Liver (tissue), 9 donors: ENCODE results near the gene BRSK2. TPM values are rescaled to one million over a fixed set of nuclear protein-coding genes. Genes with fewer than 3 reads are reported as not detected.

Experiments used
- DNase-seq: peaks from one replicate; pipeline ENCODE4 v3.0.0-alpha.2; 2017; ENCODE audit warnings: low spot score
- H3K27ac ChIP-seq, 2 donors: one replicate each; pipeline ENCODE4 v1.7.0; 2013; ENCODE audit warnings: inconsistent platforms in 2 of 2, low read length in 2 of 2, control low read depth in 1 of 2, low read depth in 1 of 2, mild to moderate bottlenecking in 1 of 2
- H3K27me3 ChIP-seq, 4 donors: one replicate each; pipeline versions ENCODE4 v1.6.1 to v1.7.0; 2013; ENCODE audit warnings: low read length in 3 of 4, inconsistent platforms in 1 of 4, mild to moderate bottlenecking in 1 of 4, moderate library complexity in 1 of 4; ENCODE audit not compliant: control insufficient read depth in 4 of 4, insufficient read depth in 4 of 4
- H3K36me3 ChIP-seq, 4 donors: one replicate each; pipeline versions ENCODE4 v1.6.1 to v1.7.0; 2013; ENCODE audit warnings: low read length in 3 of 4, mild to moderate bottlenecking in 3 of 4, low read depth in 1 of 4, moderate library complexity in 1 of 4; ENCODE audit not compliant: control insufficient read depth in 4 of 4, insufficient read depth in 3 of 4
- H3K4me1 ChIP-seq, 4 donors: one replicate each; pipeline versions ENCODE4 v1.6.1 to v1.7.0; 2013; ENCODE audit warnings: low read length in 3 of 4, mild to moderate bottlenecking in 3 of 4, moderate library complexity in 1 of 4; ENCODE audit not compliant: control insufficient read depth in 4 of 4, insufficient read depth in 4 of 4
- H3K4me3 ChIP-seq, 3 donors: one replicate each; pipeline versions ENCODE4 v1.6.1 to v1.7.0; 2013; ENCODE audit warnings: low read length in 3 of 3, control low read depth in 1 of 3, low read depth in 1 of 3, mild to moderate bottlenecking in 1 of 3
- H3K9ac ChIP-seq, 2 donors: one replicate each; pipeline ENCODE4 v1.7.0; 2013; ENCODE audit warnings: low read length in 2 of 2, mild to moderate bottlenecking in 2 of 2, moderate library complexity in 2 of 2, control low read depth in 1 of 2, low read depth in 1 of 2
- H3K9me3 ChIP-seq, 4 donors: one replicate each; pipeline versions ENCODE4 v1.6.1 to v1.7.0; 2013; ENCODE audit warnings: low read length in 3 of 4; ENCODE audit not compliant: control insufficient read depth in 4 of 4
- EGR1 ChIP-seq, 2 donors: IDR thresholded peaks; 2 replicates each; pipeline ENCODE4 v1.6.1; 2016 to 2018; ENCODE audit warnings: antibody characterized with exemption in 2 of 2, low read depth in 2 of 2
- FOXA1 ChIP-seq: IDR thresholded peaks from 2 replicates; pipeline ENCODE4 v1.6.1; 2016; ENCODE audit warnings: antibody characterized with exemption
- FOXA2 ChIP-seq: IDR thresholded peaks from 2 replicates; pipeline ENCODE4 v1.6.1; 2016; ENCODE audit warnings: antibody characterized with exemption
- GABPA ChIP-seq, 2 donors: IDR thresholded peaks in 1 of 2; conservative IDR thresholded peaks in 1 of 2; 2 replicates each; pipeline ENCODE4 v1.6.1; 2016; ENCODE audit warnings: antibody characterized with exemption in 2 of 2, mild to moderate bottlenecking in 1 of 2, moderate library complexity in 1 of 2
- HNF4A ChIP-seq, 2 donors: conservative IDR thresholded peaks; 2 replicates each; pipeline ENCODE4 v1.6.1; 2016; ENCODE audit warnings: antibody characterized with exemption in 2 of 2, mild to moderate bottlenecking in 2 of 2
- JUND ChIP-seq, 2 donors: IDR thresholded peaks; 2 replicates each; pipeline ENCODE4 v1.6.1; 2016; ENCODE audit warnings: antibody characterized with exemption in 2 of 2
- NR2F2 ChIP-seq: IDR thresholded peaks from 2 replicates; pipeline ENCODE4 v1.6.1; 2016; ENCODE audit warnings: antibody characterized with exemption
- RAD21 ChIP-seq, 2 donors: IDR thresholded peaks; 2 replicates each; pipeline ENCODE4 v1.6.1; 2016; ENCODE audit warnings: antibody characterized with exemption in 2 of 2, mild to moderate bottlenecking in 2 of 2
- RXRA ChIP-seq, 2 donors: IDR thresholded peaks; 2 replicates each; pipeline ENCODE4 v1.6.1; 2017 to 2018; ENCODE audit warnings: antibody characterized with exemption in 2 of 2, mild to moderate bottlenecking in 1 of 2
- SP1 ChIP-seq: IDR thresholded peaks from 2 replicates; pipeline ENCODE4 v1.6.1; 2018; ENCODE audit warnings: antibody characterized with exemption, mild to moderate bottlenecking
- TAF1 ChIP-seq: conservative IDR thresholded peaks from 2 replicates; pipeline ENCODE4 v1.6.1; 2016; ENCODE audit warnings: antibody characterized with exemption, mild to moderate bottlenecking
- YY1 ChIP-seq: IDR thresholded peaks from 2 replicates; pipeline ENCODE4 v1.6.1; 2016; ENCODE audit warnings: antibody characterized with exemption, mild to moderate bottlenecking
- WGBS: extraction: QIAGEN DNeasy Blood & Tissue Kit; methylation state at CpG from one replicate; pipeline ENCODE4 v1.1.7; 2013; 5-methylcytosine and 5-hydroxymethylcytosine counted together
- polyA plus RNA-seq, 2 donors: library from polyadenylated mRNA; stranded (reverse) in 1 of 2; unstranded in 1 of 2; fragments of 200-250 nt in 1 of 2; fragments of >200 nt in 1 of 2; fragmentation: Nextera tagmentation in 1 of 2; extraction: Ambion mirVana in 1 of 2; gene quantifications; one replicate each; pipeline versions ENCODE4 v1.2.1 to v1.2.3, GENCODE V29; 2013 to 2015
- total RNA-seq, 2 donors: library from RNA; depleted of rRNA; stranded (reverse); fragments of >200 nt; gene quantifications; one replicate each; pipeline ENCODE4 v1.2.3, GENCODE V29; 2014
- TF ChIP-seq, protein P1 (sequence below): IDR thresholded peaks from 2 replicates; pipeline ENCODE4 v1.6.1; 2016; ENCODE audit warnings: antibody characterized with exemption
- TF ChIP-seq, protein P2 (sequence below): fragments of 150-350 bp; IDR thresholded peaks from 2 replicates; pipeline ENCODE4 v1.5.1; 2017; ENCODE audit warnings: improper control_type of control experiment, low read depth, low read length; ENCODE audit not compliant: missing input control
- TF ChIP-seq, protein P3 (sequence below): IDR thresholded peaks from 2 replicates; pipeline ENCODE4 v1.6.1; 2016; ENCODE audit warnings: antibody characterized with exemption
- TF ChIP-seq, protein P4 (sequence below): IDR thresholded peaks from 2 replicates; pipeline ENCODE4 v1.6.1; 2016; ENCODE audit warnings: antibody characterized with exemption, mild to moderate bottlenecking
- TF ChIP-seq, protein P5 (sequence below): IDR thresholded peaks from 2 replicates; pipeline ENCODE4 v1.6.1; 2016; ENCODE audit warnings: antibody characterized with exemption
- donor health status: healthy.
- donor health status: healthy.
- donor health status: healthy.
- donor health status: healthy.
- donor health status: healthy.

The BRSK2 gene
- total RNA-seq, result under 1 TPM; 0.05 to 0.17 TPM
- polyA plus RNA-seq, result not detected

DNA sequence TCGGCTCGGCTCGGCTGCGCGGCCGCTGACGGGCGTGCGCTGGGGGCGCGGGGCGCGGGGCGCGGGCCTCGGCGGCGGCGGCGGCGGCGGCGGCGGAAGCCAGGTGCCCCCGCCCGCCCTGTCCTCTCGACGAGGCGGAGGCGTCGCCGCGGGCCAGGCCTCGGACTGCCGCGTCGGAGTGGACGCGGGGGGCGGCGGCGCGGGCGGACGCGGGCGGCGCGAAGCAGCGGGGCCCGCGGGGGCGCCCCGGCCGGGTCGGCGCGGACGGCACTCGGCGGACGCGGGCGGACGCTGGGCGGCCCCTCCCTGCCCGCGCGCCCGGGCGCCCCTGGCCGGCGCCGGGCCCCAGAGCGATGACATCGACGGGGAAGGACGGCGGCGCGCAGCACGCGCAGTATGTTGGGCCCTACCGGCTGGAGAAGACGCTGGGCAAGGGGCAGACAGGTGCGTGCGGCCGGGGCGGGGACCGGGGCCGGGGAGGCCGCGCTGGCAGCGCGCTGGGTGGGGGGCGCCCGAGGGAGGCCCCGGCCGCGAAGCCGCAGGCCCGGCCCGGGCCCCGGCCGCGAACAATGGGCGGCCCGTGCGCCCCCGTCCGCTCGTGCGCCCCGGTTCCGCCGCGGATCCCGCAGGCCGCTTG is at the start of gene BRSK2:
Gene BRSK2, plus strand, starts transcription at position 3 of the 637 bp plus-strand sequence. Its CDS starts 351 bp downstream, at position 354.
- no peak within 1 kb of the TSS for H3K9ac ChIP-seq
- H3K27me3 ChIP-seq, result peaks cover 0 to 4% (median 1%) of the 10 kb centered on the region in 4 donors
- no peaks in the 10 kb centered on the region for H3K9me3 ChIP-seq
- peak within 1 kb of the TSS in 1 of 3 donors; percentile 49 for H3K4me3 ChIP-seq
- TF ChIP-seq, protein P1, sequence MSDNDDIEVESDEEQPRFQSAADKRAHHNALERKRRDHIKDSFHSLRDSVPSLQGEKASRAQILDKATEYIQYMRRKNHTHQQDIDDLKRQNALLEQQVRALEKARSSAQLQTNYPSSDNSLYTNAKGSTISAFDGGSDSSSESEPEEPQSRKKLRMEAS, result no peak
- TF ChIP-seq SP1 (no peak), FOXA1 (no peak), NR2F2 (no peak), RXRA (IDR thresholded peaks at IDR 0.05) (no peak), TAF1 (no peak), JUND (IDR thresholded peaks at IDR 0.05) (no peak), EGR1 (IDR thresholded peaks at IDR 0.05; ENCODE audit: low read depth in 2 of 2) (no peak), GABPA (IDR thresholded peaks at IDR 0.05 in 1 of 2, conservative IDR thresholded peaks at IDR 0.05 in 1 of 2) (no peak), RAD21 (IDR thresholded peaks at IDR 0.05) (no peak), HNF4A (conservative IDR thresholded peaks at IDR 0.05) (no peak), YY1 (no peak), FOXA2 (no peak)
- TF ChIP-seq, protein P2, sequence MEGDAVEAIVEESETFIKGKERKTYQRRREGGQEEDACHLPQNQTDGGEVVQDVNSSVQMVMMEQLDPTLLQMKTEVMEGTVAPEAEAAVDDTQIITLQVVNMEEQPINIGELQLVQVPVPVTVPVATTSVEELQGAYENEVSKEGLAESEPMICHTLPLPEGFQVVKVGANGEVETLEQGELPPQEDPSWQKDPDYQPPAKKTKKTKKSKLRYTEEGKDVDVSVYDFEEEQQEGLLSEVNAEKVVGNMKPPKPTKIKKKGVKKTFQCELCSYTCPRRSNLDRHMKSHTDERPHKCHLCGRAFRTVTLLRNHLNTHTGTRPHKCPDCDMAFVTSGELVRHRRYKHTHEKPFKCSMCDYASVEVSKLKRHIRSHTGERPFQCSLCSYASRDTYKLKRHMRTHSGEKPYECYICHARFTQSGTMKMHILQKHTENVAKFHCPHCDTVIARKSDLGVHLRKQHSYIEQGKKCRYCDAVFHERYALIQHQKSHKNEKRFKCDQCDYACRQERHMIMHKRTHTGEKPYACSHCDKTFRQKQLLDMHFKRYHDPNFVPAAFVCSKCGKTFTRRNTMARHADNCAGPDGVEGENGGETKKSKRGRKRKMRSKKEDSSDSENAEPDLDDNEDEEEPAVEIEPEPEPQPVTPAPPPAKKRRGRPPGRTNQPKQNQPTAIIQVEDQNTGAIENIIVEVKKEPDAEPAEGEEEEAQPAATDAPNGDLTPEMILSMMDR, result no peak
- TF ChIP-seq, protein P3, sequence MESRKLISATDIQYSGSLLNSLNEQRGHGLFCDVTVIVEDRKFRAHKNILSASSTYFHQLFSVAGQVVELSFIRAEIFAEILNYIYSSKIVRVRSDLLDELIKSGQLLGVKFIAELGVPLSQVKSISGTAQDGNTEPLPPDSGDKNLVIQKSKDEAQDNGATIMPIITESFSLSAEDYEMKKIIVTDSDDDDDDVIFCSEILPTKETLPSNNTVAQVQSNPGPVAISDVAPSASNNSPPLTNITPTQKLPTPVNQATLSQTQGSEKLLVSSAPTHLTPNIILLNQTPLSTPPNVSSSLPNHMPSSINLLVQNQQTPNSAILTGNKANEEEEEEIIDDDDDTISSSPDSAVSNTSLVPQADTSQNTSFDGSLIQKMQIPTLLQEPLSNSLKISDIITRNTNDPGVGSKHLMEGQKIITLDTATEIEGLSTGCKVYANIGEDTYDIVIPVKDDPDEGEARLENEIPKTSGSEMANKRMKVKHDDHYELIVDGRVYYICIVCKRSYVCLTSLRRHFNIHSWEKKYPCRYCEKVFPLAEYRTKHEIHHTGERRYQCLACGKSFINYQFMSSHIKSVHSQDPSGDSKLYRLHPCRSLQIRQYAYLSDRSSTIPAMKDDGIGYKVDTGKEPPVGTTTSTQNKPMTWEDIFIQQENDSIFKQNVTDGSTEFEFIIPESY, result no peak
- TF ChIP-seq, protein P4, sequence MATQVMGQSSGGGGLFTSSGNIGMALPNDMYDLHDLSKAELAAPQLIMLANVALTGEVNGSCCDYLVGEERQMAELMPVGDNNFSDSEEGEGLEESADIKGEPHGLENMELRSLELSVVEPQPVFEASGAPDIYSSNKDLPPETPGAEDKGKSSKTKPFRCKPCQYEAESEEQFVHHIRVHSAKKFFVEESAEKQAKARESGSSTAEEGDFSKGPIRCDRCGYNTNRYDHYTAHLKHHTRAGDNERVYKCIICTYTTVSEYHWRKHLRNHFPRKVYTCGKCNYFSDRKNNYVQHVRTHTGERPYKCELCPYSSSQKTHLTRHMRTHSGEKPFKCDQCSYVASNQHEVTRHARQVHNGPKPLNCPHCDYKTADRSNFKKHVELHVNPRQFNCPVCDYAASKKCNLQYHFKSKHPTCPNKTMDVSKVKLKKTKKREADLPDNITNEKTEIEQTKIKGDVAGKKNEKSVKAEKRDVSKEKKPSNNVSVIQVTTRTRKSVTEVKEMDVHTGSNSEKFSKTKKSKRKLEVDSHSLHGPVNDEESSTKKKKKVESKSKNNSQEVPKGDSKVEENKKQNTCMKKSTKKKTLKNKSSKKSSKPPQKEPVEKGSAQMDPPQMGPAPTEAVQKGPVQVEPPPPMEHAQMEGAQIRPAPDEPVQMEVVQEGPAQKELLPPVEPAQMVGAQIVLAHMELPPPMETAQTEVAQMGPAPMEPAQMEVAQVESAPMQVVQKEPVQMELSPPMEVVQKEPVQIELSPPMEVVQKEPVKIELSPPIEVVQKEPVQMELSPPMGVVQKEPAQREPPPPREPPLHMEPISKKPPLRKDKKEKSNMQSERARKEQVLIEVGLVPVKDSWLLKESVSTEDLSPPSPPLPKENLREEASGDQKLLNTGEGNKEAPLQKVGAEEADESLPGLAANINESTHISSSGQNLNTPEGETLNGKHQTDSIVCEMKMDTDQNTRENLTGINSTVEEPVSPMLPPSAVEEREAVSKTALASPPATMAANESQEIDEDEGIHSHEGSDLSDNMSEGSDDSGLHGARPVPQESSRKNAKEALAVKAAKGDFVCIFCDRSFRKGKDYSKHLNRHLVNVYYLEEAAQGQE, result no peak
- TF ChIP-seq, protein P5, sequence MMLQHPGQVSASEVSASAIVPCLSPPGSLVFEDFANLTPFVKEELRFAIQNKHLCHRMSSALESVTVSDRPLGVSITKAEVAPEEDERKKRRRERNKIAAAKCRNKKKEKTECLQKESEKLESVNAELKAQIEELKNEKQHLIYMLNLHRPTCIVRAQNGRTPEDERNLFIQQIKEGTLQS, result no peak
- no peak for DNase-seq
- H3K27ac ChIP-seq, result no peak within 1 kb of the TSS
- 5% methylated on average over 119 of the region's 119 CpGs for whole genome bisulfite sequencing
- H3K36me3 ChIP-seq, result no peaks in the 10 kb centered on the region
- peaks cover 0 to 11% (median 6%) of the 10 kb centered on the region in 4 donors for H3K4me1 ChIP-seq
